ENCODE data around the gene GASK1B.

The GASK1B gene

DNA sequence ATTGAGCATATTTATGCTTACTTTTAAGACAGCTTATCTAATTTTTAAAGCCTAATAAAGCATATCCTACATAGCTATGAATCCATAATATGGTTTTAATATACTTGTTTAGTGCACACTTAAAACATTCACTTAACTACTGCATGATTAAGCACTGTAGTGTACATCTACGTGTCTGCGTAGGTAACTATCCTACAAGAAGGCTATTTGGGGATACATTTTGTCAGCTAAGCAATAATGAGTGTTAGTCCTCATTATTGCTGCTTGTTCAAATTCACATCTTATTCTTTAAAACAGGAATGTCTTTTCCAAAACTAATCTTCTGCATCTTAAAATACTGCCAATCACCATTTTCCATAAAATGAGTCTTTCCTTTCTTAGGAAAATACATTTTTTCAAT is 38.6 kb downstream of the GASK1B start:
- no peak for DNase-seq

DNA sequence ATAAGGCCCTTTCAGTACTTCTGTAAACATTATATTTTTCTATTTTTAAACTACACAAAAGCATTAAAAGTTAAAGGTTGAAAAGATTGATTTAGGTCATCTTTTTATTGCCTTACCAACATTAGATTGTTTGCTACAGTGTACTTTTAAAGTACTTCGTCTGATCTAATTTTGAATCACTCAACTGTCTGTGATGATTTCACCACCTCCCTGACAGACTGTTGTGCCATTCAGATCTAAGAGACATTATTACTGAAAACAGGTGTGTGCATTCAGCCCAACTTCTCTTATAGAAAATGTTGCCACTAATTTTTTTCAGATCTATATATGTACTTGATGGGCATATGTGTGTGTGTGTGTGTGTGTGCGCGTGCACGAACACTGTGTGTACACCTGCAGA is 39.3 kb downstream of the GASK1B start:
- DNase-seq, result no peak

DNA sequence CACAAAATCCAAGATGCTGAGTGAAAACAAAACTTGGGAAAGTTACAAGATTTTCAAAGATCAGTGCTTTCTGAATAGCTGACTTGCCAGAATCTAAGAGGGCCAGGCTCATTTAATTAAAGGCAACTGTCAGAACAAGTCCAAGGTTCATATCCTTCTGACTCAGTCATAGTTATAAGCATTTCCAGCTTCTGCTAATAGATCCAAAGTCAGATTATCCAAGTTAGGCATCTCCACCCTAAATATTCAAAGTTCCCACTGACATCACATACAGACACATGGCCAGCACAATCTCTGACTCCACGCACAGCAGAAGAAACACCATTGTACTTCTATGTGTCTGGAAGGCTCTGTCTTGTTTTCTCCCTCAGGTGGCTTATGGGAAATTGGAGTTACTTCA is 41.8 kb downstream of the GASK1B start:
- DNase-seq, result no peak

GRCh38 chr4:158130204-158130603 is 42.6 kb downstream of the GASK1B start:
- DNase-seq, result no peak

DNA sequence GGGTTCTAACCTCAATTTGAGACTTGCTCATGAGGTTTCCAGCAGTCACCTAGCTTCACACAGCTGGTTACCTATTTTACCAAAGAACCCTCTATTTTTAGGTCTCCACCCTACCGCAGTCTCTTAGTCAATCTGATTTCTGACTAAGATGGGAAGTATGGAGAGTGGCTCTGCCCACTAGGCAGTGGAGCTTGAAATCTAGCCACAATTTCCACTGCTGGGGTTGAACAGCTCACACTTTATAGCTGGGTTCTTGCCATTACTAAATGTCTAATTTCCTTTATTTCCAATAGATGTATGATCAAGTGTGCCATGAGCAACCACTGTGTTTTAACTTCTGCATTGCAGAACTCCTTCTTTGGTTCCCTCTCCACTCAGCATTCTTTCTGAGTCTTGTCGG is 43.1 kb downstream of the GASK1B start:
- no peak for DNase-seq

- DNase-seq, result no peak
Measured at GRCh38 chr4:158128540-158128939, 44.3 kb downstream of the GASK1B start.

- DNase-seq, result no peak
Measured at GRCh38 chr4:158125310-158125709, 47.5 kb downstream of the GASK1B start.

Measured in activated CD4-positive, alpha-beta T cell treated with anti-CD3 and anti-CD28 coated beads for 48 hours (primary cell).